HEK293T (cell line): Measurements from ENCODE around the gene SCO1.

Experiments
- CTCF ChIA-PET: fragments of 350-600 bp; formaldehyde crosslinking; extraction: SDS; loops from one replicate; lab custom pipeline; 2021; ENCODE audit warnings: antibody characterized with exemption, inconsistent platforms; lab: Yijun Ruan, JAX
- POLR2A ChIA-PET: fragments of 350-600 bp; formaldehyde crosslinking; extraction: SDS; loops from one replicate; lab custom pipeline; 2020; ENCODE audit warnings: antibody characterized with exemption, inconsistent platforms; lab: Yijun Ruan, JAX
- DNase-seq: peaks from one replicate; pipeline ENCODE4 v3.0.0; 2012; ENCODE audit warnings: mixed read lengths; ENCODE audit errors: extremely low spot score
- ARNT ChIP-seq: fragments of 450-650 bp; IDR thresholded peaks from 2 replicates; pipeline ENCODE4 v1.6.1; 2017; ENCODE audit warnings: mild to moderate bottlenecking
- BHLHE40 ChIP-seq: fragments of 450-650 bp; IDR thresholded peaks from 2 replicates; pipeline ENCODE4 v1.6.1; 2016; ENCODE audit warnings: mild to moderate bottlenecking, moderate library complexity, borderline replicate concordance
- CTBP1 ChIP-seq: fragments of 450-650 bp; IDR thresholded peaks from 2 replicates; pipeline ENCODE4 v1.6.1; 2016; ENCODE audit warnings: borderline replicate concordance
- ELF4 ChIP-seq: fragments of 450-650 bp; IDR thresholded peaks from 2 replicates; pipeline ENCODE4 v1.6.1; 2017; ENCODE audit warnings: antibody characterized with exemption
- FOXA1 ChIP-seq: fragments of 450-650 bp; IDR thresholded peaks from 2 replicates; pipeline ENCODE4 v1.6.1; 2016; ENCODE audit warnings: mild to moderate bottlenecking
- FOXK2 ChIP-seq: fragments of 450-650 bp; IDR thresholded peaks from 2 replicates; pipeline ENCODE4 v1.6.1; 2016; ENCODE audit warnings: mild to moderate bottlenecking
- FOXM1 ChIP-seq: fragments of 450-650 bp; IDR thresholded peaks from 2 replicates; pipeline ENCODE4 v1.6.1; 2017; ENCODE audit warnings: mild to moderate bottlenecking, borderline replicate concordance
- HDGF ChIP-seq: fragments of 450-650 bp; IDR thresholded peaks from 2 replicates; pipeline ENCODE4 v1.6.1; 2017; ENCODE audit warnings: antibody characterized with exemption, borderline replicate concordance
- L3MBTL2 ChIP-seq: fragments of 450-650 bp; conservative IDR thresholded peaks from 2 replicates; pipeline ENCODE4 v1.6.1; 2016; ENCODE audit warnings: mild to moderate bottlenecking
- LEF1 ChIP-seq: fragments of 450-650 bp; IDR thresholded peaks from 2 replicates; pipeline ENCODE4 v1.6.1; 2017; ENCODE audit warnings: mild to moderate bottlenecking, borderline replicate concordance
- NFRKB ChIP-seq: fragments of 450-650 bp; IDR thresholded peaks from 2 replicates; pipeline ENCODE4 v1.6.1; 2016; ENCODE audit warnings: mild to moderate bottlenecking, moderate library complexity
- PKNOX1 ChIP-seq: fragments of 450-650 bp; IDR thresholded peaks from 2 replicates; pipeline ENCODE4 v1.6.1; 2016
- SP1 ChIP-seq: fragments of 450-650 bp; IDR thresholded peaks from 2 replicates; pipeline ENCODE4 v1.6.1; 2017
- SUZ12 ChIP-seq: fragments of 450-650 bp; IDR thresholded peaks from 2 replicates; pipeline ENCODE4 v1.6.1; 2016; ENCODE audit warnings: mild to moderate bottlenecking
- TARDBP ChIP-seq: fragments of 450-650 bp; IDR thresholded peaks from 2 replicates; pipeline ENCODE4 v1.6.1; 2016
- ZNF384 ChIP-seq: fragments of 450-650 bp; IDR thresholded peaks from 2 replicates; pipeline ENCODE4 v1.6.1; 2016

The SCO1 gene

GRCh38 chr17:10683853-10684252 is 13.5 kb downstream of the SCO1 start:
- peak; percentile 33 for DNase-seq
- no peak for TF ChIP-seq SUZ12
- no peak for TF ChIP-seq ELF4
- no peak for TF ChIP-seq SP1
- no peak for TF ChIP-seq FOXA1
- no peak for TF ChIP-seq TARDBP
- no peak for TF ChIP-seq ZNF384
- no peak for TF ChIP-seq PKNOX1
- TF ChIP-seq ARNT = no peak
- TF ChIP-seq FOXK2 = no peak
- no peak for TF ChIP-seq FOXM1
- no peak for TF ChIP-seq LEF1
- no peak for TF ChIP-seq CTBP1
- TF ChIP-seq HDGF = no peak
- no peak for TF ChIP-seq BHLHE40
- TF ChIP-seq L3MBTL2 = no peak
- TF ChIP-seq NFRKB = no peak
- ChIA-PET CTCF (interaction anchor here (0.6 to 1.8 kb wide), 2 partner anchors 37 to 52 kb away, joined by 3 to 6 read pairs; no protein-coding TSS in a partner anchor), POLR2A (no interaction called here)

- ChIA-PET CTCF (no interaction called here), POLR2A (no interaction called here)
- TF ChIP-seq FOXK2 = no peak
- no peak for TF ChIP-seq NFRKB
- TF ChIP-seq PKNOX1 = no peak
- no peak for TF ChIP-seq HDGF
- TF ChIP-seq ARNT = no peak
- TF ChIP-seq TARDBP = no peak
- no peak for TF ChIP-seq SUZ12
- no peak for TF ChIP-seq LEF1
- TF ChIP-seq SP1 = no peak
- TF ChIP-seq L3MBTL2 = no peak
- TF ChIP-seq CTBP1 = no peak
- no peak for DNase-seq
Observed at GRCh38 chr17:10681866-10682446, 15.4 kb downstream of the SCO1 start.

GRCh38 chr17:10674704-10675103 is 22.6 kb downstream of the SCO1 start:
- ChIA-PET CTCF (no interaction called here), POLR2A (no interaction called here)
- TF ChIP-seq SUZ12 = no peak
- no peak for TF ChIP-seq L3MBTL2
- no peak for TF ChIP-seq FOXA1
- no peak for TF ChIP-seq NFRKB
- no peak for TF ChIP-seq BHLHE40
- TF ChIP-seq CTBP1 = no peak
- no peak for TF ChIP-seq ELF4
- DNase-seq = no peak

- ChIA-PET POLR2A (no interaction called here), CTCF (no interaction called here)
- TF ChIP-seq BHLHE40 (no peak), FOXA1 (no peak), ARNT (no peak), TARDBP (no peak), LEF1 (no peak)
- no peak for DNase-seq
Observed at GRCh38 chr17:10673312-10673711, 24.0 kb downstream of the SCO1 start.

- ChIA-PET POLR2A (no interaction called here), CTCF (no interaction called here)
- no peak for TF ChIP-seq SUZ12
- TF ChIP-seq FOXM1 = no peak
- TF ChIP-seq TARDBP = no peak
- TF ChIP-seq ZNF384 = no peak
- TF ChIP-seq HDGF = no peak
- no peak for DNase-seq
Observed at GRCh38 chr17:10668775-10669174, 28.6 kb downstream of the SCO1 start.

- POLR2A ChIA-PET = no interaction called here
- no peak for TF ChIP-seq LEF1
- no peak for TF ChIP-seq ARNT
- no peak for TF ChIP-seq ZNF384
- no peak for TF ChIP-seq HDGF
- TF ChIP-seq CTBP1 = no peak
- TF ChIP-seq FOXM1 = no peak
- no peak for TF ChIP-seq ELF4
- no peak for TF ChIP-seq PKNOX1
- TF ChIP-seq NFRKB = no peak
- TF ChIP-seq SUZ12 = no peak
- no peak for TF ChIP-seq SP1
- TF ChIP-seq FOXK2 = no peak
- TF ChIP-seq FOXA1 = no peak
- no peak for TF ChIP-seq L3MBTL2
- no peak for TF ChIP-seq TARDBP
- no peak for TF ChIP-seq BHLHE40
- DNase-seq = no peak
- CTCF ChIA-PET = no interaction called here
Observed at GRCh38 chr17:10666906-10667305, 30.4 kb downstream of the SCO1 start.

- ChIA-PET POLR2A (no interaction called here), CTCF (interaction anchor here (0.7 to 1.1 kb wide), 3 partner anchors 12 to 33 kb away, joined by 3 to 4 read pairs (median 3); no protein-coding TSS in a partner anchor)
- no peak for DNase-seq
- TF ChIP-seq NFRKB = no peak
Observed at GRCh38 chr17:10664571-10664970, 32.8 kb downstream of the SCO1 start.
